ENCODE measurements around the gene HOXA7.

GRCh38 chr7:27191161-27191731 lies 34.8 kb upstream of the HOXA7 start:
- TF ChIP-seq POLR2A (IDR thresholded peaks at IDR 0.05; ENCODE audit: low read depth, low read length) (no peak), TAF1 (IDR thresholded peaks at IDR 0.05; ENCODE audit: low read depth, low read length) (no peak), POLR2AphosphoS5 (IDR thresholded peaks at IDR 0.05; ENCODE audit: low read depth, low read length) (no peak), SPI1 (IDR thresholded peaks at IDR 0.05; ENCODE audit: low read depth, low read length) (no peak), POU2F2 (IDR thresholded peaks at IDR 0.05; ENCODE audit: low read depth, low read length) (no peak), PAX5 (IDR thresholded peaks at IDR 0.05; ENCODE audit: insufficient read depth, low read length, severe bottlenecking) (no peak)
